Measurements from ENCODE around the gene DRC7. TPM values are rescaled to one million over a fixed set of nuclear protein-coding genes. Genes with fewer than 3 reads are reported as not detected.

The DRC7 gene
- total RNA-seq, 1 experiment from 2014 or later, result 0.85 TPM

GRCh38 chr16:57726433-57726947 lies 31.9 kb downstream of the DRC7 start:
- H3K36me3 ChIP-seq (ENCODE audit: low read depth), result no peaks in the 10 kb centered on the region
- no peak for TF ChIP-seq EZH2 (IDR thresholded peaks at IDR 0.05; ENCODE audit: low read depth)
- no peak for TF ChIP-seq CTCF (conservative IDR thresholded peaks at IDR 0.05)
- intact Hi-C loops (cut with micrococcal nuclease; ENCODE audit: unreplicated experiment), result no loop called here

DNA sequence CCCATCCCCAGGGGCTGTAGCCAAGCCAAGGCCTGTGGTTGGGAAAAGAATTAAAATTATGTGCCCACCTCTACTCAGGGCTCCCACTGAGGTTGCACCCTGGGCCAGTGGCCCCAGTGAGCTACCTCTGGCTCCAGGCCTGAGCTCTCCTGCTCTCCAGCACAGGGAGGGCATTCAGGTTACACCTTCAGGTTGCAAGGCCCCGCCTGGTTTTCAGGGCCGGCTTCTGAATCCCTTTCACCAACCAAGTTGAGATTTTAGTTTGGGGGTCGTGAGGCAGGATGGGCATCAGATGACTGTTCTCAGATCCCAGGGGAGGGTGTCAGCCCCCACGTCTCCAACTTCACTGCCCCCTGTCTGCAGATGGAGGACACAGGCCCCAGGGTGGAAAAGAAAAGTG lies 33.0 kb downstream of the DRC7 start:
- Histone ChIP-seq H2AFZ (no peak overlapping the region), H3K27ac (no peak overlapping the region), H3K4me3 (no peak overlapping the region), H3K9me2 (ENCODE audit: insufficient read depth) (no peaks in the 10 kb centered on the region), H3K27me3 (ENCODE audit: insufficient read depth, low read depth) (no peaks in the 10 kb centered on the region), H4K20me1 (ENCODE audit: insufficient read depth) (no peaks in the 10 kb centered on the region), H3K79me2 (ENCODE audit: low read depth) (no peaks in the 10 kb centered on the region), H3K36me3 (ENCODE audit: low read depth) (no peaks in the 10 kb centered on the region), H3K4me2 (no peak overlapping the region), H3K4me1 (replicated peaks; ENCODE audit: insufficient read depth) (no peaks in the 10 kb centered on the region), H3F3A (ENCODE audit: insufficient read depth, low read depth) (no peaks in the 10 kb centered on the region), H3K9me3 (ENCODE audit: insufficient read depth, low read depth) (no peaks in the 10 kb centered on the region)
- ChIA-PET CTCF (no interaction called here), POLR2A (ENCODE audit: unreplicated experiment) (no interaction called here)
- no peak for DNase-seq
- no peak for TF ChIP-seq EZH2 (IDR thresholded peaks at IDR 0.05; ENCODE audit: low read depth)
- TF ChIP-seq CTCF (conservative IDR thresholded peaks at IDR 0.05), result no peak
- no TSS peak for BruUV-seq (replicated peaks)
- intact Hi-C loops (cut with micrococcal nuclease; ENCODE audit: unreplicated experiment), result no loop called here

More at GRCh38 chr16:57726433-57726947, 31.9 kb downstream of the DRC7 start:
- no peaks in the 10 kb centered on the region for H3K79me2 ChIP-seq (ENCODE audit: low read depth)
- H2AFZ ChIP-seq, result no peak overlapping the region
- ChIA-PET POLR2A (ENCODE audit: unreplicated experiment) (interaction anchor here (0.6 kb wide), 1 partner anchor 10 kb away, joined by 3 read pairs; no protein-coding TSS in a partner anchor), CTCF (no interaction called here)
- no peak overlapping the region for H3K27ac ChIP-seq
- H4K20me1 ChIP-seq (ENCODE audit: insufficient read depth), result no peaks in the 10 kb centered on the region
- DNase-seq, result no peak
- no TSS peak for BruUV-seq (replicated peaks)
- no peaks in the 10 kb centered on the region for H3F3A ChIP-seq (ENCODE audit: insufficient read depth, low read depth)
- no peaks in the 10 kb centered on the region for H3K4me1 ChIP-seq (replicated peaks; ENCODE audit: insufficient read depth)
- H3K27me3 ChIP-seq (ENCODE audit: insufficient read depth, low read depth), result no peaks in the 10 kb centered on the region
- no peaks in the 10 kb centered on the region for H3K9me2 ChIP-seq (ENCODE audit: insufficient read depth)
- no peak overlapping the region for H3K4me3 ChIP-seq
- no peaks in the 10 kb centered on the region for H3K9me3 ChIP-seq (ENCODE audit: insufficient read depth, low read depth)
- H3K4me2 ChIP-seq, result no peak overlapping the region

DNA sequence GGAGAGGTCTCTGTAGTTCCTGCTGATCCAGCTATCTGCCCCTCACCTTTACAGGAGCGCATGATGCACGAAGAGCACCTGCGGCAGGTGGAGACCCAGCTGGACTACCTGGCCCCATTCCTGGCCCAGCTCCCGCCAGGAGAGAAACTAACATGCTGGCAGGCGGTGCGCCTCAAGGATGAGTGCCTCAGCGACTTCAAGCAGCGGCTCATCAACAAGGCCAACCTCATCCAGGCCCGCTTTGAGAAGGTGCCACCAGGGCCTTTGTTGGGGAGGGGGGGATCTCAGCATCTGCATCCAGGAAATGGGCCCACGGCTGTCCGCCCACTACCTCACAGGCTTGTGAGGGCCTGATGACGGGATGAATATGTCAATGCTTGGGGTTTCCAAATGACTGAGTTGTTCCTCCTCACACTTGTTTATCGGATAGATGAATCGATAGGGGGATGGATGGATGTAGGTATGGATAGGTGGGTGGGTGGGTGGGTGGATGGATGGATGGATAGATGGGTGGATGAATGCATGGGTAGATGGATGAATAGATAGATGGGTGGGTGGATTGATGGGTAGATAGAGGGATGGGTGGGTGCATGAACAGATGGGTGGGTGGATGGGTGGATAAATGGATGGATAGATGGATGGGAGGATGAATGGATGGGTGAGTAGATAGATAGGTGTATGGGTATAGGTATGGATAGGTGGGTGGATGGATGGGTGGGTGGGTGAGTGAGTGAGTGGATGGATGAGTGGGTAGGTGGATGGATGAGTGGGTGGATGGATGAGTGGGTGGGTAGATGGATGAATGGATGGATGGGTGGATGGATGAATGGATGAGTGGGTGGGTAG lies 34.0 kb downstream of the DRC7 start:
- no TSS peak for BruUV-seq (replicated peaks)
- DNase-seq, result no peak
- H3K4me3 ChIP-seq, result no peak overlapping the region
- H2AFZ ChIP-seq, result no peak overlapping the region
- no peak overlapping the region for H3K27ac ChIP-seq
- H3K9me2 ChIP-seq (ENCODE audit: insufficient read depth), result no peaks in the 10 kb centered on the region
- POLR2A ChIA-PET (ENCODE audit: unreplicated experiment), result no interaction called here
- no peaks in the 10 kb centered on the region for H3K4me1 ChIP-seq (replicated peaks; ENCODE audit: insufficient read depth)
- H3K36me3 ChIP-seq (ENCODE audit: low read depth), result no peaks in the 10 kb centered on the region
- H3K27me3 ChIP-seq (ENCODE audit: insufficient read depth, low read depth), result no peaks in the 10 kb centered on the region
- CTCF ChIA-PET, result no interaction called here
- intact Hi-C loops (cut with micrococcal nuclease; ENCODE audit: unreplicated experiment), result no loop called here
- no peak overlapping the region for H3K4me2 ChIP-seq
- no peaks in the 10 kb centered on the region for H3F3A ChIP-seq (ENCODE audit: insufficient read depth, low read depth)
- no peaks in the 10 kb centered on the region for H4K20me1 ChIP-seq (ENCODE audit: insufficient read depth)
- TF ChIP-seq CTCF (conservative IDR thresholded peaks at IDR 0.05) (no peak), EZH2 (IDR thresholded peaks at IDR 0.05; ENCODE audit: low read depth) (no peak)
- no peaks in the 10 kb centered on the region for H3K79me2 ChIP-seq (ENCODE audit: low read depth)
- no peaks in the 10 kb centered on the region for H3K9me3 ChIP-seq (ENCODE audit: insufficient read depth, low read depth)
